ENCODE measurements around the gene IL23A.

Gene IL23A

GRCh38 chr12:56361487-56362129 is 22.9 kb downstream of the IL23A start:
- no peak for DNase-seq (ENCODE audit: low spot score)

- no peak for DNase-seq (ENCODE audit: low spot score)
Measured at GRCh38 chr12:56362130-56363059, 23.7 kb downstream of the IL23A start, which contains the start of gene APOF. Gene APOF (minus strand): TSS chr12:56362857. CDS start chr12:56362745, 112 bp downstream.

- DNase-seq (ENCODE audit: low spot score): no peak
Measured at GRCh38 chr12:56366948-56367347, 28.3 kb downstream of the IL23A start.

- DNase-seq (ENCODE audit: low spot score): no peak
Measured at GRCh38 chr12:56373515-56373914, 34.8 kb downstream of the IL23A start.

- peak; percentile 39 for DNase-seq (ENCODE audit: low spot score)
Measured at GRCh38 chr12:56374726-56375597, 36.3 kb downstream of the IL23A start.

GRCh38 chr12:56375598-56376434 is 37.1 kb downstream of the IL23A start:
- DNase-seq (ENCODE audit: low spot score): no peak

GRCh38 chr12:56377310-56377988 is 38.8 kb downstream of the IL23A start:
- DNase-seq (ENCODE audit: low spot score): peak; percentile 71

GRCh38 chr12:56377989-56378316 is 39.3 kb downstream of the IL23A start:
- no peak for DNase-seq (ENCODE audit: low spot score)

- no peak for DNase-seq (ENCODE audit: low spot score)
Measured at GRCh38 chr12:56382611-56383010, 43.9 kb downstream of the IL23A start.

GRCh38 chr12:56385873-56386272 is 47.2 kb downstream of the IL23A start:
- DNase-seq (ENCODE audit: low spot score): peak; percentile 58

GRCh38 chr12:56387152-56387736 is 48.6 kb downstream of the IL23A start:
- DNase-seq (ENCODE audit: low spot score): no peak

GRCh38 chr12:56389412-56389811 is 50.7 kb downstream of the IL23A start:
- DNase-seq (ENCODE audit: low spot score): no peak
